ENCODE results near the gene PARP15.
"Not testable (repeated sequence)": the region's sequence is repeated elsewhere in the genome, so short reads cannot be mapped to it uniquely, and the experiment has no call there.

The PARP15 gene

DNA sequence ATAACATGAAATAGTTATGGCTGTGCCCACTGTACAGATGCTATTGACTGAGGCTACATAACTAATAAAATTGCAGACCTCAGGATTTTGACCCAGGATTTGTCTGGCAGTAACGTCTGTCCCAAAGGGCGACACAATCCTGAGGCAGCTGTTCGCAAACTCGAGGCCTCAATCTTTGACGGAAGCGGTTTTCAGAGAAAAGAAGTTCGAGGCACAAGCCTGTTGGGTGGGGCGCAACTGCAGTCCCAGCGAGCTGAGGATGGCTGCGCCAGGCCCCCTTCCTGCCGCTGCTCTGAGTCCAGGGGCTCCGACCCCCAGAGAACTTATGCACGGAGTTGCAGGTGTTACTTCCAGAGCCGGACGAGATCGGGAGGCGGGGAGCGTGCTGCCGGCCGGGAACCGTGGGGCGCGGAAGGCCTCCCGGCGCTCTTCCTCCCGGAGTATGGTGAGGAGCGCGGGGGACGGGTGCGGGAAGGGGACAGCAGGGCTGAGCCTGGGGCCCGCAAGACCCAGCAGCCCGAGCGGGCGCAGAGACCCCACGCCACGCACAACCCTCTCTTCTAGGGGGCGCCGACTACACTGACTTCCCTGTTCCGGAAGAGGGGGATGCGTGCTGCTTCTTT is at the start of gene PARP15:
Gene PARP15, plus strand, starts transcription at position 242 of the 623 bp plus-strand sequence. Its CDS starts 18 bp downstream, at position 260.
- no peak for DNase-seq

- no peak for DNase-seq
Measured at GRCh38 chr3:122530164-122530563, 47.3 kb upstream of the PARP15 start.

DNA sequence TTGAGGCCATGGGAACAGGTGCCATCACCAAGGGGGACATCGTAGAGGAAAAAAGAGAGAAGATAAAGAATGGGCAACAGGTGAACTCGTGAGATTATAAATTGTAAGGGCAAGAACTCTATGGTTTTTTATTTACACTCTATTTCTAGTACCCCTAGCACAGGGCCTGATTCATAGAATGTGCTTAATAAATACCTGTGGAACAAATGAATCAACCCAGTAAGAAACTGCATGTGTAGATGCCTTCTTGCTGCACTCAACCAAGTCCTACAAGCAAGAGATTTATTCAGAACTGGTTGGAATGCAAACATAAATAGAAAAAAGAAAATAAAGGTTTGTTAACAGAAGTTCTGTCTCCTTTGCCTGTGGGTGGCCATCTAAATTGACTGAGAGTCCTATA is 44.0 kb upstream of the PARP15 start:
- no peak for DNase-seq

DNA sequence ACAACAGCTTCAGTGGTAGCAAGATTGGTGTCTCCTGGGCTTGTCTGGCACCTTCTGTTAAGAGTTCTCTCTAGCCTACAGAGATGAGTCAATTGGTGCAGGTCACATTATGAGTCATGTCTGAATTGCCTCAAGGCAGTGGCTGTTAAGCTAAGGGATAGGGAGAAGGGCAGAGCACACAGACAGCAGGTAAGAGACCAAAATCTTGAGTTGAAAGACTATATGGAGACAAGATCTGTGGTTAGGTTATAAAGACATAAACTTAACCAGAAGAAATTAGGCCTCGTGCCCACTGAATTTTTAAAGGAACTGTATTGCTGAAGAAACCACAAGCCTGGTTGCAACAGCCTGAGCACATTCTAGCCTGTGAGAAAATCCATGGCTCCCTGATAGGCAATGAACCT is 43.5 kb upstream of the PARP15 start:
- peak; percentile 71 for DNase-seq

DNA sequence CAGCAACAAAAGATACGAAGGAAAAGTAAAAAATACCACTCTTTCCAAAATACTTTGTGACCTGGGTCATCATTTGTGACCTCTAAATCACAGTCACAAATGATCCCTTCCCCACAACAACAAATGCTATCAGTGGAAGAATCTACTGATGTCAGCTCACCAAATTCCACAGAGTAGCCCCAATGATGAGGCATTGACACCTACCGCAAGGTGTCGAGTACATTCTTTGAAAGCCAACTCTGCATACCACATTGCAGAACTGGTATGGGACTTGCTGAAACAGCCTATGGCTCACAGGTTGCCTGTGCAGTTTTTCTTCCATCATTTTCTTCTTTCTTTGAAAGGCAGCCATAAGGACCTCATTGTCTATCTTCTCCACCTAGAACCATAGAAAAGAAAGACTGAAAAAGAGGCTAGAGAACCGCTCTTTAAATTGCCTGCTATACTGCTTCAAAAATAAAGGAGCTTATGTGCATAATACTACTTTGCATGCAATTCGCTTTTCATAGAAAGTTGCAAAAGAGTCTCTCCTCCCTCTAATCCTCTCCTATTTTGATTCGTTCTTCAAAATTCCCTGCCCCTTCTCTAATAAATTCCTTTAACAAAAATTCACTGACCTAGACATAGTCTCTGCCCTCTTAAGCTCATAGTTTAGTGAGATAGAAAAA is 41.4 kb upstream of the PARP15 start:
- no peak for DNase-seq

DNA sequence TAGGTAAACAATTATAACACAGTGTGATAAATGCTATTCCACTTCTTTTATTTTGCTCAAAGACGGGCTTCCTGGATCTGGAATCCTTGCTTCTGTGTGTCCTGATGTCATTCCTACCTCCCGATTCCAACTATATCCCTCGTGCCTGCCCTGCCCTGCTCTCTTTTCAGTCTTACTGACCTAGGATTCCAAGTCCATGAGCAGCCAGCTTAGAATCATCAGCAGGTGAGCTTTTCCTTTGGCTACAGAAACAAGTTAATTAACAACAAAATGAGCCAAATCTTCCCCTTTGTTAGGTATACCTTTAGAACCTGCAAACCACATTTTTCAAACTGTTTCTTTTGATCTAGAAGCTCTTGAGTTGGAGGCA is 40.8 kb upstream of the PARP15 start:
- DNase-seq: no peak

- DNase-seq: no peak
Measured at GRCh38 chr3:122538956-122539490, 38.4 kb upstream of the PARP15 start.

DNA sequence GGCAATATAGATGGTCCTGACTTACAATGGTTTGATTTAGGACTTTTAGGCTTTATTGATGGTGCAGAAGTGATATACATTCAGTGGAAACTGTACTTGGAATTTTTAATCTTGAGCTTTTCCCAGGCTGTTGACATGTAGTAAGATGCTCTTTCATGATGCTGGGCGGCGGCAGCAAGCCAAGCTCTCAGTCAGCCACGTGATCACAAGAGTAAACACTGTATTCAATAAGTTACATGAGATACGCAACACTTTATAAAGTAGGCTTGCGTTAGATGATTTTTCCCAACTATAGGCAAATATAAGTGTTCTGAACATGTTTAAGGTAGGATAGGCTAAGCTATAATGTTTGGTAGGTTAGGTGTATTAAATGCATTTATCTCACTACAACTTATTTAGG is 31.3 kb upstream of the PARP15 start:
- DNase-seq: no peak

- no peak for DNase-seq
Measured at GRCh38 chr3:122548076-122548475, 29.4 kb upstream of the PARP15 start.

- DNase-seq: no peak
Measured at GRCh38 chr3:122548619-122549018, 28.8 kb upstream of the PARP15 start.

DNA sequence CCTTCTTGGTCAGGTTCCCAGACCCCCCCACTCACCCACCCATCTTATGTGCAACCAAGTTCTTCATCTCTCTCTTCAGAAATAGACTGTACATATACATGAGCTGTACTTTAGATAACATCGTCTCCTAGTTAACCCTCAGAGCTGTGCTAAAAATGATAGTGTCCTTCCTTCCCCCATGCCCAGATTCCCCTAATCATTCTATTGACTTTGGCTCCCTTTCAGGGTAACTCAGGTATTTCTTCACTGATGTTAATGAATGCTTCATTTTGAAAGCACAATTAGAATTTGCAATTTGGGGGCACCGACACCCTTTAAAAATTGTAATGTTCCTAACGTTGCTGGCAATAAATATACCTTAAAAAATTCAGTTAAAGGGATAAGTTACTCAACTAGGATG is 24.3 kb upstream of the PARP15 start:
- DNase-seq: no peak

GRCh38 chr3:122555275-122556071 is 22.0 kb upstream of the PARP15 start:
- peak; percentile 52 for DNase-seq

DNA sequence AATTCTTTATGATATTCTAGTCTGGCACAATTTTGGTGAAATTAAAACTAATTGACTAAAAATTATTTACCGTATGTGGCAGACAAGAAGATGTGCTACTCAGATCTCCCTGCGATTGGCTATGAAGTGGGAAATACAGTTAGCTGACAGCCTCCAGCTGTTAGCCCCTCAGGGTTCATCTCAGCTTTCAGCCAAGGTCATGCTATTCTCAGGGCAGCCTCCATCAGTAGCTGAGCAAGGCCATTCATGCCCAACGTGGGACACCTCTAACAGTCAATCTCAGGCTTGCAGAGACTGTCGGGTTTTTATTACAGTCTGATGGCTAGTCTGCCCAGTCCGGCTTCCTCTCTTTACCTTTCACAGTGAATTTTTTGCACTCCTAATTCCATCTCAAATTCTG is 20.1 kb upstream of the PARP15 start:
- DNase-seq: no peak

DNA sequence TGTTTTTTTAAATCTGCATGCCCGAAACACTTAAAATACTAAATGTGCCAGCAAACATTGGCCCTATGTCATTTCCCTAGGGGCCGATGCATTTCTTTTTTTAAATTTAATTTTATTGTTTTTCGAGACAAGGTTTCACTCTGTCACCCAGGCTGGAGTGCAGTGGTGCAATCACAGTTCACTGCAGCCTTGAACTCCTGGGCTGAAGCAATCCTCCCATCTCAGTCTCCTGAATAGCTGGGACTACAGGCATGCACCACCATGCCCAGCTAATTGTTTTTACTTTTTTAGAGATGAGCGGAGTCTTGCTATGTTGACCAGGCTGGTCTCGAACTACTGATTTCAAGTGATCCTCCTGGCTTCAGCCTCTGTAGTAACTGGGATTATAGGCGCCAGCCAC is 18.8 kb upstream of the PARP15 start:
- DNase-seq: no peak

DNA sequence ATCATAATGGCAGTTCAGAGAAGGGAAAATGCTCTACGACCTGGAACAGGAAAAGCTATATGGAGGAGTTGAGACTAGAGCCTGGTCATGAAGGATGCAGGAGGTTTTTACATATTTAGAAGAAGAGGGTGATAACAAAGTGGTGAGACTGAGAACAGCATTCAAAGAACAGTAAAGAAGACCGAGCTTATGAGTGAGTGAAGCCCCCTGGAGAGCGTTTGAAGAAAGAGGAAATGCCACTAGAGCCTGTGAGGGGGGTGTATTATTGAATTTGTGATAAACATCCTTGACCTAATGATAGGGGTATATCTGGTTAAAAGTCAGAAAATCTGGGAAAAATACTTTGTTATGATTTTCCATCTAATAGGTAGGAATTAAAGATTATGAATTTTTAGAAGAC is 17.5 kb upstream of the PARP15 start:
- DNase-seq: no peak

- peak; percentile 37 for DNase-seq
Measured at GRCh38 chr3:122560680-122561079, 16.8 kb upstream of the PARP15 start.

- no peak for DNase-seq
Measured at GRCh38 chr3:122562923-122563716, 14.3 kb upstream of the PARP15 start.

- no peak for DNase-seq
Measured at GRCh38 chr3:122563717-122564025, 13.8 kb upstream of the PARP15 start.

DNA sequence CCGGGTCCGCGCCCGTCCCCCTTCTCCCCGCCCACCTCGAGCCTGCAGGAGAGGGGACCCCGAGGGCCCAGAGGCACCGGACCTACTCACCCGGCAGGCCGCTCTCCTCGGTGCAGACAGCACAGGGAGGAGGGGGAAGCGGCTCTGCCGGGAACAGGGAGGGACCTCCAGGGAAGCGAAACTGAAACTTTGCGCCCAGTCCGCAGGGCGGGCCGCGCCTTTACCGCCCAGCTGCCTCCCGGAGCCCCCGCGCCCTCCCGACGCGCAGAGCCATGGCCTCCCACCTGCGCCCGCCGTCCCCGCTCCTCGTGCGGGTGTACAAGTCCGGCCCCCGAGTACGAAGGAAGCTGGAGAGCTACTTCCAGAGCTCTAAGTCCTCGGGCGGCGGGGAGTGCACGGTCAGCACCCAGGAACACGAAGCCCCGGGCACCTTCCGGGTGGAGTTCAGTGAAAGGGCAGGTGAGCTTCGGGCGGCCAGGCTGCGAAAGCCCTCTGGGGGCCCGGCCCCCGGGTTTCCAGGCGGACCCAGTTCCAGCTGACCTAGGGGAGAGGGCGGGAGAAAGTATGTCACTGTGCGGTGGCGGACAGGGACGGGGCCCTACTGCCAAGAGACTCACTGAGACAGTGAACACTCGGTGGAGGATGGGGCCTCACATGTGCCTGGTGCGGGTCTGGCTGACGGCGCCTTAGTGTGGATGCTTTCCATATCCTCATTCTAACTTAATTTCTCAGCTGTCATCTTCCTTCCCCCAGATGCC is 13.1 kb upstream of the PARP15 start, which contains the start of the genes DTX3L and PARP9:
Gene DTX3L, plus strand, starts transcription at position 184 of the 758 bp plus-strand sequence. Its CDS starts 89 bp downstream, at position 273.
Gene PARP9, minus strand, starts transcription at position 146 of the 758 bp plus-strand sequence. CDS start 4,680 bp downstream, outside the sequence.
- peak; percentile 80 for DNase-seq

GRCh38 chr3:122568131-122568530 is 9.3 kb upstream of the PARP15 start:
- not testable (repeated sequence) for DNase-seq

DNA sequence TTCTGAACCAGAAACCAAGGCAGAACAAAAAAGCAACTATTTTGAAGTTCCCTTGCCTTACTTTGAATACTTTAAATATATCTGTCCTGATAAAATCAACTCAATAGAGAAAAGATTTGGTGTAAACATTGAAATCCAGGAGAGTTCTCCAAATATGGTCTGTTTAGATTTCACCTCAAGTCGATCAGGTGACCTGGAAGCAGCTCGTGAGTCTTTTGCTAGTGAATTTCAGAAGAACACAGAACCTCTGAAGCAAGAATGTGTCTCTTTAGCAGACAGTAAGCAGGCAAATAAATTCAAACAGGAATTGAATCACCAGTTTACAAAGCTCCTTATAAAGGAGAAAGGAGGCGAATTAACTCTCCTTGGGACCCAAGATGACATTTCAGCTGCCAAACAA is 8.7 kb upstream of the PARP15 start:
- DNase-seq: no peak

GRCh38 chr3:122572940-122573412 is 4.5 kb upstream of the PARP15 start:
- DNase-seq: peak; percentile 76

Data from NCI-H226 (cell line).